ENCODE data around the gene TNS3. TPM values are rescaled to one million over a fixed set of nuclear protein-coding genes. Genes with fewer than 3 reads are reported as not detected.

The TNS3 gene
- total and polyA plus RNA-seq, 9 of the 15 experiments (the other 6 are each of a cell fraction or from before 2014, with no cell fraction given): 0.20 TPM; not detected in 8

DNA sequence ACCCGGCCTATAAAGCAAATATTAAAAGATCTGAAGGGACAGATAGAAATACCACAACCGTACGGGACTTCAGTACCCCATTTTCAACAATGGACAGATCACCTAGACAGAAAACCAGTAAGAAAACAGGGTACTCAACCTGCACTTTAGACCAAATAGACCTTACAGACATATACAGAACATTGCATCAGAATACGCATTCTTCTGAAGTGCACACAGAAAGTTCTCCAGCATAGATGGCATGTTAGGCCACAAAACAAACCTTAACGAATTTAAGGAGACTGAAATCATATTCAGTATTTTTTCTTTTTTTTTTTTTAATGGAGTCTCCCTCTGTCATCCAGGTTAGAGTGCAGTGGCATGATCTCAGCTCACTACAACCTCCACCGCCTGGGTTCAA is 151.5 kb downstream of the TNS3 start:
- no peak for ATAC-seq
- no peak overlapping the region for H3K4me3 ChIP-seq
- POLR2A ChIA-PET: no interaction called here
- FAIRE-seq: no peak
- no peaks in the 10 kb centered on the region for H4K20me1 ChIP-seq (replicated peaks; ENCODE audit: control insufficient read depth, insufficient read depth, low read length)
- TF ChIP-seq SRSF7 (optimal IDR thresholded peaks at IDR 0.05; ENCODE audit: low read depth, low read length) (no peak), CEBPG (CRISPR knock-in tag; IDR thresholded peaks at IDR 0.05) (no peak), CEBPG (tag; conservative IDR thresholded peaks at IDR 0.05 in 1 of 2, IDR thresholded peaks at IDR 0.05 in 1 of 2) (peak in 1 of 2 experiments; percentile 60; a peak in 2 of 4 replicates), STAT5A (IDR thresholded peaks at IDR 0.05; ENCODE audit: borderline replicate concordance, low read length) (no peak), TRIM24 (IDR thresholded peaks at IDR 0.05) (peak in 1 of 2 experiments; percentile 26; a peak in 2 of 4 replicates), SAFB (IDR thresholded peaks at IDR 0.05; ENCODE audit: borderline replicate concordance, low read depth, low read length) (no peak)
- TF ChIP-seq, protein P1, sequence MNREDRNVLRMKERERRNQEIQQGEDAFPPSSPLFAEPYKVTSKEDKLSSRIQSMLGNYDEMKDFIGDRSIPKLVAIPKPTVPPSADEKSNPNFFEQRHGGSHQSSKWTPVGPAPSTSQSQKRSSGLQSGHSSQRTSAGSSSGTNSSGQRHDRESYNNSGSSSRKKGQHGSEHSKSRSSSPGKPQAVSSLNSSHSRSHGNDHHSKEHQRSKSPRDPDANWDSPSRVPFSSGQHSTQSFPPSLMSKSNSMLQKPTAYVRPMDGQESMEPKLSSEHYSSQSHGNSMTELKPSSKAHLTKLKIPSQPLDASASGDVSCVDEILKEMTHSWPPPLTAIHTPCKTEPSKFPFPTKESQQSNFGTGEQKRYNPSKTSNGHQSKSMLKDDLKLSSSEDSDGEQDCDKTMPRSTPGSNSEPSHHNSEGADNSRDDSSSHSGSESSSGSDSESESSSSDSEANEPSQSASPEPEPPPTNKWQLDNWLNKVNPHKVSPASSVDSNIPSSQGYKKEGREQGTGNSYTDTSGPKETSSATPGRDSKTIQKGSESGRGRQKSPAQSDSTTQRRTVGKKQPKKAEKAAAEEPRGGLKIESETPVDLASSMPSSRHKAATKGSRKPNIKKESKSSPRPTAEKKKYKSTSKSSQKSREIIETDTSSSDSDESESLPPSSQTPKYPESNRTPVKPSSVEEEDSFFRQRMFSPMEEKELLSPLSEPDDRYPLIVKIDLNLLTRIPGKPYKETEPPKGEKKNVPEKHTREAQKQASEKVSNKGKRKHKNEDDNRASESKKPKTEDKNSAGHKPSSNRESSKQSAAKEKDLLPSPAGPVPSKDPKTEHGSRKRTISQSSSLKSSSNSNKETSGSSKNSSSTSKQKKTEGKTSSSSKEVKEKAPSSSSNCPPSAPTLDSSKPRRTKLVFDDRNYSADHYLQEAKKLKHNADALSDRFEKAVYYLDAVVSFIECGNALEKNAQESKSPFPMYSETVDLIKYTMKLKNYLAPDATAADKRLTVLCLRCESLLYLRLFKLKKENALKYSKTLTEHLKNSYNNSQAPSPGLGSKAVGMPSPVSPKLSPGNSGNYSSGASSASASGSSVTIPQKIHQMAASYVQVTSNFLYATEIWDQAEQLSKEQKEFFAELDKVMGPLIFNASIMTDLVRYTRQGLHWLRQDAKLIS (CRISPR knock-in tag; IDR thresholded peaks at IDR 0.05): no peak
- TF ChIP-seq, protein P2, sequence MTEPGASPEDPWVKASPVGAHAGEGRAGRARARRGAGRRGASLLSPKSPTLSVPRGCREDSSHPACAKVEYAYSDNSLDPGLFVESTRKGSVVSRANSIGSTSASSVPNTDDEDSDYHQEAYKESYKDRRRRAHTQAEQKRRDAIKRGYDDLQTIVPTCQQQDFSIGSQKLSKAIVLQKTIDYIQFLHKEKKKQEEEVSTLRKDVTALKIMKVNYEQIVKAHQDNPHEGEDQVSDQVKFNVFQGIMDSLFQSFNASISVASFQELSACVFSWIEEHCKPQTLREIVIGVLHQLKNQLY (CRISPR knock-in tag; conservative IDR thresholded peaks at IDR 0.05): no peak
- TF ChIP-seq, protein P3, sequence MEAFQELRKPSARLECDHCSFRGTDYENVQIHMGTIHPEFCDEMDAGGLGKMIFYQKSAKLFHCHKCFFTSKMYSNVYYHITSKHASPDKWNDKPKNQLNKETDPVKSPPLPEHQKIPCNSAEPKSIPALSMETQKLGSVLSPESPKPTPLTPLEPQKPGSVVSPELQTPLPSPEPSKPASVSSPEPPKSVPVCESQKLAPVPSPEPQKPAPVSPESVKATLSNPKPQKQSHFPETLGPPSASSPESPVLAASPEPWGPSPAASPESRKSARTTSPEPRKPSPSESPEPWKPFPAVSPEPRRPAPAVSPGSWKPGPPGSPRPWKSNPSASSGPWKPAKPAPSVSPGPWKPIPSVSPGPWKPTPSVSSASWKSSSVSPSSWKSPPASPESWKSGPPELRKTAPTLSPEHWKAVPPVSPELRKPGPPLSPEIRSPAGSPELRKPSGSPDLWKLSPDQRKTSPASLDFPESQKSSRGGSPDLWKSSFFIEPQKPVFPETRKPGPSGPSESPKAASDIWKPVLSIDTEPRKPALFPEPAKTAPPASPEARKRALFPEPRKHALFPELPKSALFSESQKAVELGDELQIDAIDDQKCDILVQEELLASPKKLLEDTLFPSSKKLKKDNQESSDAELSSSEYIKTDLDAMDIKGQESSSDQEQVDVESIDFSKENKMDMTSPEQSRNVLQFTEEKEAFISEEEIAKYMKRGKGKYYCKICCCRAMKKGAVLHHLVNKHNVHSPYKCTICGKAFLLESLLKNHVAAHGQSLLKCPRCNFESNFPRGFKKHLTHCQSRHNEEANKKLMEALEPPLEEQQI (IDR thresholded peaks at IDR 0.05): no peak
- TF ChIP-seq, protein P4, sequence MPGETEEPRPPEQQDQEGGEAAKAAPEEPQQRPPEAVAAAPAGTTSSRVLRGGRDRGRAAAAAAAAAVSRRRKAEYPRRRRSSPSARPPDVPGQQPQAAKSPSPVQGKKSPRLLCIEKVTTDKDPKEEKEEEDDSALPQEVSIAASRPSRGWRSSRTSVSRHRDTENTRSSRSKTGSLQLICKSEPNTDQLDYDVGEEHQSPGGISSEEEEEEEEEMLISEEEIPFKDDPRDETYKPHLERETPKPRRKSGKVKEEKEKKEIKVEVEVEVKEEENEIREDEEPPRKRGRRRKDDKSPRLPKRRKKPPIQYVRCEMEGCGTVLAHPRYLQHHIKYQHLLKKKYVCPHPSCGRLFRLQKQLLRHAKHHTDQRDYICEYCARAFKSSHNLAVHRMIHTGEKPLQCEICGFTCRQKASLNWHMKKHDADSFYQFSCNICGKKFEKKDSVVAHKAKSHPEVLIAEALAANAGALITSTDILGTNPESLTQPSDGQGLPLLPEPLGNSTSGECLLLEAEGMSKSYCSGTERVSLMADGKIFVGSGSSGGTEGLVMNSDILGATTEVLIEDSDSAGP (CRISPR knock-in tag; IDR thresholded peaks at IDR 0.05): no peak
- TF ChIP-seq, protein P5, sequence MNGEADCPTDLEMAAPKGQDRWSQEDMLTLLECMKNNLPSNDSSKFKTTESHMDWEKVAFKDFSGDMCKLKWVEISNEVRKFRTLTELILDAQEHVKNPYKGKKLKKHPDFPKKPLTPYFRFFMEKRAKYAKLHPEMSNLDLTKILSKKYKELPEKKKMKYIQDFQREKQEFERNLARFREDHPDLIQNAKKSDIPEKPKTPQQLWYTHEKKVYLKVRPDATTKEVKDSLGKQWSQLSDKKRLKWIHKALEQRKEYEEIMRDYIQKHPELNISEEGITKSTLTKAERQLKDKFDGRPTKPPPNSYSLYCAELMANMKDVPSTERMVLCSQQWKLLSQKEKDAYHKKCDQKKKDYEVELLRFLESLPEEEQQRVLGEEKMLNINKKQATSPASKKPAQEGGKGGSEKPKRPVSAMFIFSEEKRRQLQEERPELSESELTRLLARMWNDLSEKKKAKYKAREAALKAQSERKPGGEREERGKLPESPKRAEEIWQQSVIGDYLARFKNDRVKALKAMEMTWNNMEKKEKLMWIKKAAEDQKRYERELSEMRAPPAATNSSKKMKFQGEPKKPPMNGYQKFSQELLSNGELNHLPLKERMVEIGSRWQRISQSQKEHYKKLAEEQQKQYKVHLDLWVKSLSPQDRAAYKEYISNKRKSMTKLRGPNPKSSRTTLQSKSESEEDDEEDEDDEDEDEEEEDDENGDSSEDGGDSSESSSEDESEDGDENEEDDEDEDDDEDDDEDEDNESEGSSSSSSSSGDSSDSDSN (IDR thresholded peaks at IDR 0.05; ENCODE audit: borderline replicate concordance in 1 of 2, low read depth in 2 of 2, low read length in 2 of 2): no peak
- DNase-seq (ENCODE audit: extremely low read depth in 1 of 4, low spot score in 3 of 4): no peak
- no peak overlapping the region for H2AFZ ChIP-seq (ENCODE audit: low read depth, low read length)
- CTCF ChIA-PET (ENCODE audit: low intra/inter-chr PET ratio): no interaction called here
- no peaks in the 10 kb centered on the region for H3K4me1 ChIP-seq (replicated peaks in 1 of 2; ENCODE audit: control insufficient read depth in 2 of 2, insufficient read depth in 2 of 2, low read length in 2 of 2)
- no peak overlapping the region for H3K27ac ChIP-seq (ENCODE audit: extremely low read depth, low read depth, low read length)
- in situ Hi-C loops (cut with MboI): no loop called here
- H3K36me3 ChIP-seq (ENCODE audit: control insufficient read depth, insufficient read depth, low read length): no peaks in the 10 kb centered on the region
- H3K9ac ChIP-seq (ENCODE audit: insufficient read depth in 1 of 2, low read depth in 2 of 2, low read length in 2 of 2): no peak overlapping the region
- peaks cover 3 to 22% of the 10 kb centered on the region in 2 experiments; a peak in 3 of 5 replicates for H3K27me3 ChIP-seq (ENCODE audit: control insufficient read depth in 2 of 2, insufficient read depth in 2 of 2, low read length in 2 of 2)
- H3K4me2 ChIP-seq (ENCODE audit: insufficient read depth, low read length): no peak overlapping the region
- intact Hi-C loops (cut with micrococcal nuclease): loop anchor here (10.0 kb wide), 1 partner anchor 384 kb away; no protein-coding TSS in a partner anchor
- H3K79me2 ChIP-seq (ENCODE audit: control insufficient read depth, insufficient read depth, low read length): no peaks in the 10 kb centered on the region
- H3K9me1 ChIP-seq (ENCODE audit: control insufficient read depth, insufficient read depth, low read length): no peaks in the 10 kb centered on the region
- BruUV-seq (replicated peaks): no TSS peak
- 12% methylated on average over 5 of the region's 6 CpGs for WGBS (ENCODE audit: insufficient coverage, low coverage, missing lambda C conversion rate)
- H3K9me3 ChIP-seq (replicated peaks; ENCODE audit: control insufficient read depth, insufficient read depth, low read depth, low read length): no peaks in the 10 kb centered on the region
